Measurements from ENCODE around the gene IGFN1. TPM values are rescaled to one million over a fixed set of nuclear protein-coding genes. Genes with fewer than 3 reads are reported as not detected.

The IGFN1 gene
- total RNA-seq, 1 experiment from 2014 or later = not detected

- no peak for DNase-seq
- Histone ChIP-seq H3K79me1 (ENCODE audit: insufficient read depth, low read depth, low read length, poor library complexity, severe bottlenecking) (no peaks in the 10 kb centered on the region), H2AFZ (ENCODE audit: low read length) (no peak overlapping the region), H2AK5ac (ENCODE audit: insufficient read length, low read length) (no peak overlapping the region), H4K5ac (ENCODE audit: insufficient read length, low read depth, low read length) (no peak overlapping the region), H3K79me2 (ENCODE audit: insufficient read depth, low read length) (no peaks in the 10 kb centered on the region), H2BK20ac (ENCODE audit: low read depth, low read length, poor library complexity, severe bottlenecking) (no peak overlapping the region), H3K18ac (ENCODE audit: insufficient read length, low read depth, low read length) (no peak overlapping the region), H2BK120ac (ENCODE audit: low read depth, low read length, poor library complexity, severe bottlenecking) (no peak overlapping the region), H3K4me2 (ENCODE audit: insufficient read depth, insufficient read length, low read length) (no peak overlapping the region), H3K9me3 (ENCODE audit: control insufficient read depth, low read depth, low read length) (no peaks in the 10 kb centered on the region), H4K91ac (ENCODE audit: insufficient read length, low read depth, low read length) (no peak overlapping the region), H3K23ac (ENCODE audit: insufficient read length, low read depth, low read length) (no peak overlapping the region), H3K4ac (ENCODE audit: low read depth, low read length) (no peak overlapping the region), H2BK15ac (ENCODE audit: low read depth, low read length) (no peak overlapping the region), H3K14ac (ENCODE audit: insufficient read depth, low read length) (no peak overlapping the region), H3K56ac (ENCODE audit: insufficient read length, low read depth, low read length) (no peak overlapping the region), H2BK12ac (ENCODE audit: insufficient read length, low read depth, low read length) (no peak overlapping the region), H2BK5ac (ENCODE audit: insufficient read length, low read length) (no peak overlapping the region), H3K4me1 (ENCODE audit: insufficient read depth, low read length) (no peaks in the 10 kb centered on the region), H3K27me3 (ENCODE audit: insufficient read depth, low read length) (no peaks in the 10 kb centered on the region), H3K9ac (ENCODE audit: extremely low read depth, insufficient read length, low read length) (no peak overlapping the region), H4K20me1 (ENCODE audit: control insufficient read depth, insufficient read depth, insufficient read length) (no peaks in the 10 kb centered on the region), H3K27ac (ENCODE audit: insufficient read length, low read depth, low read length) (no peak overlapping the region), H4K8ac (replicated peaks; ENCODE audit: insufficient read length, low read depth, low read length) (no peak overlapping the region), H3T11ph (ENCODE audit: low read length) (no peak overlapping the region), H3K23me2 (ENCODE audit: insufficient read length, low read depth, low read length, poor library complexity, severe bottlenecking) (no peaks in the 10 kb centered on the region)
- Mint-ChIP-seq H3K4me1 (peaks cover 6 to 9% of the 10 kb centered on the region in 2 experiments; a peak in 3 of 4 replicates), H3K36me3 (ENCODE audit: insufficient read depth in 1 of 3, low read depth in 3 of 3) (no peaks in the 10 kb centered on the region; a peak in 1 of 7 replicates), H3K9me3 (no peaks in the 10 kb centered on the region), H3K27me3 (ENCODE audit: low read depth) (peaks cover 26% of the 10 kb centered on the region), H3K4me3 (no peak overlapping the region; a peak in 1 of 5 replicates), H3K27ac (no peak overlapping the region)
- TF ChIP-seq, protein P1, sequence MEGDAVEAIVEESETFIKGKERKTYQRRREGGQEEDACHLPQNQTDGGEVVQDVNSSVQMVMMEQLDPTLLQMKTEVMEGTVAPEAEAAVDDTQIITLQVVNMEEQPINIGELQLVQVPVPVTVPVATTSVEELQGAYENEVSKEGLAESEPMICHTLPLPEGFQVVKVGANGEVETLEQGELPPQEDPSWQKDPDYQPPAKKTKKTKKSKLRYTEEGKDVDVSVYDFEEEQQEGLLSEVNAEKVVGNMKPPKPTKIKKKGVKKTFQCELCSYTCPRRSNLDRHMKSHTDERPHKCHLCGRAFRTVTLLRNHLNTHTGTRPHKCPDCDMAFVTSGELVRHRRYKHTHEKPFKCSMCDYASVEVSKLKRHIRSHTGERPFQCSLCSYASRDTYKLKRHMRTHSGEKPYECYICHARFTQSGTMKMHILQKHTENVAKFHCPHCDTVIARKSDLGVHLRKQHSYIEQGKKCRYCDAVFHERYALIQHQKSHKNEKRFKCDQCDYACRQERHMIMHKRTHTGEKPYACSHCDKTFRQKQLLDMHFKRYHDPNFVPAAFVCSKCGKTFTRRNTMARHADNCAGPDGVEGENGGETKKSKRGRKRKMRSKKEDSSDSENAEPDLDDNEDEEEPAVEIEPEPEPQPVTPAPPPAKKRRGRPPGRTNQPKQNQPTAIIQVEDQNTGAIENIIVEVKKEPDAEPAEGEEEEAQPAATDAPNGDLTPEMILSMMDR (conservative IDR thresholded peaks at IDR 0.05) = no peak
- WGBS (ENCODE audit: extremely low coverage, insufficient read length, low lambda C conversion rate) = no CpG with 5 or more reads among the region's 8 CpGs
These were observed 21.9 kb downstream of the IGFN1 start for GRCh38 chr1:201212461-201213055.
